ENCODE measurements around the gene ID2.

The ID2 gene

GRCh38 chr2:8681786-8682692 lies at the start of gene ID2:
ID2 (plus strand) TSS chr2:8682056; CDS start chr2:8682166, 110 bp downstream.
- peak; percentile 98 for DNase-seq (ENCODE audit: low read depth)

GRCh38 chr2:8632755-8633154 lies 49.1 kb upstream of the ID2 start:
- no peak for DNase-seq (ENCODE audit: low read depth)

- DNase-seq (ENCODE audit: low read depth) = no peak
These were observed 48.6 kb upstream of the ID2 start for GRCh38 chr2:8633186-8633734.

- no peak for DNase-seq (ENCODE audit: low read depth)
These were observed 48.0 kb upstream of the ID2 start for GRCh38 chr2:8633735-8634313.

GRCh38 chr2:8634466-8635172 lies 47.2 kb upstream of the ID2 start:
- DNase-seq (ENCODE audit: low read depth) = no peak

- no peak for DNase-seq (ENCODE audit: low read depth)
These were observed 45.8 kb upstream of the ID2 start for GRCh38 chr2:8636041-8636491.

GRCh38 chr2:8636721-8637636 lies 44.9 kb upstream of the ID2 start:
- no peak for DNase-seq (ENCODE audit: low read depth)

- no peak for DNase-seq (ENCODE audit: low read depth)
These were observed 43.5 kb upstream of the ID2 start for GRCh38 chr2:8638327-8638726.

- no peak for DNase-seq (ENCODE audit: low read depth)
These were observed 42.7 kb upstream of the ID2 start for GRCh38 chr2:8639122-8639635.

- DNase-seq (ENCODE audit: low read depth) = no peak
These were observed 41.4 kb upstream of the ID2 start for GRCh38 chr2:8640498-8640897.

- DNase-seq (ENCODE audit: low read depth) = no peak
These were observed 40.4 kb upstream of the ID2 start for GRCh38 chr2:8641301-8641965.

- no peak for DNase-seq (ENCODE audit: low read depth)
These were observed 39.3 kb upstream of the ID2 start for GRCh38 chr2:8642366-8643068.

GRCh38 chr2:8643250-8643995 lies 38.4 kb upstream of the ID2 start:
- no peak for DNase-seq (ENCODE audit: low read depth)

- no peak for DNase-seq (ENCODE audit: low read depth)
These were observed 37.9 kb upstream of the ID2 start for GRCh38 chr2:8643996-8644356.

GRCh38 chr2:8644605-8645175 lies 37.2 kb upstream of the ID2 start:
- no peak for DNase-seq (ENCODE audit: low read depth)

- DNase-seq (ENCODE audit: low read depth) = no peak
These were observed 36.6 kb upstream of the ID2 start for GRCh38 chr2:8645176-8645831.

GRCh38 chr2:8646731-8647461 lies 35.0 kb upstream of the ID2 start:
- no peak for DNase-seq (ENCODE audit: low read depth)

- DNase-seq (ENCODE audit: low read depth) = no peak
These were observed 34.4 kb upstream of the ID2 start for GRCh38 chr2:8647462-8647857.
